GM12872 (cell line): Measurements from ENCODE around the gene TIPARP.

ENCODE experiments used
- TF ChIP-seq, protein P1 (sequence below): IDR thresholded peaks from 3 replicates; pipeline ENCODE4 v1.5.1; 2011; ENCODE audit warnings: low read depth, mild to moderate bottlenecking, low read length, moderate library complexity; ENCODE audit not compliant: insufficient read depth

The TIPARP gene

DNA sequence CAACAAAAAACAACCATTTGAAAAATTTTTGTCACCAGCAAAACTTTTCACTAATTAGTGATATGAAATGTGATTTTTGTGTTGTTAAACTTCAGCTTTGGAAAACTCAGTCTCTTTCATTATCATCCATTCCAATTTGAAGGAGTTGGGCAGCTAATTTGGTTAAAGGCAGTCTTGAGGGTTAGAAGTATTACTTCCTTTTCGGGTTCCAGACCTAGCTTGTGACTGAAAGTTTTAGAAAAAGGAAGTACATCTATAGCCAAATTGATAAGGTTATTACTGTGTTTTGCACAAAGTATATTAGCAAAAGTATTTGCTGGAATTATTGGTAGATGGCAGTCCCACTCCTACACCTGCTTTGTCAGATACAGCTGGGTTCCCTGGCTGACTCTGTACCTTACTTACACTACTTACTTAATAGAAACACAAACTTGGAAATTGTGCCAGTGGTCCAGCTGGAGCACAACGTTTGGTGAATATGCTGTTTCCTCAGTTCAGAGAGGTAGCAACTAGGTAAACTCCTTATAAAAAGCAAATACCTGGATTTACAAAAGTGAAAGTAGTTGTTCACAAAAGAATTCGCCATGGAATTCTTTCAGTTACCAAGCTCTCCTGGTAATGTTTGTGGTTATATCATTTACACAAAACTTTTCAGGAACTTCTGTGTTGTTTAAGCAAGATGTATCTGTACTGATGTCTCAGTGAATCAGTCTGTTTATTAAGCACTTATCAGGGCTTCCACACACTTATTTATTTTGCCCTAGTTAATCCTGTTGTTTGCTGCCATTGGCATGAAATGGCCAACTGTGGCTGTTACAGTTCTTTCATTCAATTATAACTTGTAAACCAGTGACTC, 31.6 kb downstream of the TIPARP start:
- TF ChIP-seq, protein P1, sequence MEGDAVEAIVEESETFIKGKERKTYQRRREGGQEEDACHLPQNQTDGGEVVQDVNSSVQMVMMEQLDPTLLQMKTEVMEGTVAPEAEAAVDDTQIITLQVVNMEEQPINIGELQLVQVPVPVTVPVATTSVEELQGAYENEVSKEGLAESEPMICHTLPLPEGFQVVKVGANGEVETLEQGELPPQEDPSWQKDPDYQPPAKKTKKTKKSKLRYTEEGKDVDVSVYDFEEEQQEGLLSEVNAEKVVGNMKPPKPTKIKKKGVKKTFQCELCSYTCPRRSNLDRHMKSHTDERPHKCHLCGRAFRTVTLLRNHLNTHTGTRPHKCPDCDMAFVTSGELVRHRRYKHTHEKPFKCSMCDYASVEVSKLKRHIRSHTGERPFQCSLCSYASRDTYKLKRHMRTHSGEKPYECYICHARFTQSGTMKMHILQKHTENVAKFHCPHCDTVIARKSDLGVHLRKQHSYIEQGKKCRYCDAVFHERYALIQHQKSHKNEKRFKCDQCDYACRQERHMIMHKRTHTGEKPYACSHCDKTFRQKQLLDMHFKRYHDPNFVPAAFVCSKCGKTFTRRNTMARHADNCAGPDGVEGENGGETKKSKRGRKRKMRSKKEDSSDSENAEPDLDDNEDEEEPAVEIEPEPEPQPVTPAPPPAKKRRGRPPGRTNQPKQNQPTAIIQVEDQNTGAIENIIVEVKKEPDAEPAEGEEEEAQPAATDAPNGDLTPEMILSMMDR = no peak

DNA sequence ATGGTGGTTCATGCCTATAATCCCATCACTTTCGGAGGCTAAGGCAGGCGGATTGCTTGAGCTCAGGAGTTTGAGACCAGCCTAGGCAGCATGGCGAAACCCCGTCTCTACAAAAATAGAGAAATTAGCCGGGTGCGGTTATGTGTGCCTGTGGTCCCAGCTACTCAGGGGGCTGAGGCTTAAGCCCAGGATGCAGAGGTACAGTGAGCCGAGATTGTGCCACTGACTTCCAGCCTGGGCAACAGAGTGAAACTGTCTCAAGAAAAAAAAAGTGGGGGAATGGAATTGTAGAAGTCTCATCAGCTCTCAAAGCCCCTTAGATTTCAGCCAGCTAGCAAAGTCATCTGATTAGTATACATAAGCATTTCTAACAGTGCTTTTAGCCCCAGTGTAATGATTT, 33.2 kb downstream of the TIPARP start:
- TF ChIP-seq, protein P1 = no peak

DNA sequence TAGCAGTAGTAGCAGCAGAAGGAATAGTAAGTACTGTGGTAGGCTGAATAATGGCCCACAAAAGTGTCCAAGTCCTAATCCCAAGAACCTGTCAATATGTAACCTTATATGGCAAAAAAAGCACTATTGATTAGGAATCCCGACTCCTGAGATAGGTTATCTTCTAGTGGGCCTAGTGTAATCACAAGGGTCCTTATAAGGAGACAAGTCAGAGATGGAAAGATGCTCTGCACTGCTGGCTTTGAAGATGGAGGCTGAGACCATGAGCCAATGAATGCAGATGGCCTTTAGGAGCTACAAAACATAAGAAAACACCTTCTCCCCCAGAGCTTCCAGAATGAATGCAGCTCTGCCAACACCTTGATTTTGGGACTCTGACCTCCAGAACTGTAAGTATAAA, 36.0 kb downstream of the TIPARP start:
- TF ChIP-seq, protein P1 = no peak

DNA sequence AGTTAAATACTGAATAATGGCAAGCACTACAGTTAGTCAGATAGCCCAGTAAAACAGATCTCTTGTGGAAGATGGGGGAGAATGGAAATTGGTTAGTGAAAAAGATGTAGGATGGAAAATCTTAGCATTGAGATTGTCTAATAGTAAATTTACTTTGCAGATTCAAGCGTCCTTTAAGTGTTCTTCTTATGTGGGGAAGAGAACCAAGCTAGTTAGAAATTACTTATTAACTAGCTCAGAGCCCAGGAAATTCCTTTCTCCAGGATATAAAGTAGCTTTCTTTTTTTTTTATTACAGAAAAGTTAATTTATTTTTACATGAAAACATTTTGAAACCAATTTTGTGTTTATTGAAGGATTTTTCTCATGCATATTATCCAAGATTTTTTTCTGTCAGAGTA, 36.7 kb downstream of the TIPARP start:
- TF ChIP-seq, protein P1 = no peak

DNA sequence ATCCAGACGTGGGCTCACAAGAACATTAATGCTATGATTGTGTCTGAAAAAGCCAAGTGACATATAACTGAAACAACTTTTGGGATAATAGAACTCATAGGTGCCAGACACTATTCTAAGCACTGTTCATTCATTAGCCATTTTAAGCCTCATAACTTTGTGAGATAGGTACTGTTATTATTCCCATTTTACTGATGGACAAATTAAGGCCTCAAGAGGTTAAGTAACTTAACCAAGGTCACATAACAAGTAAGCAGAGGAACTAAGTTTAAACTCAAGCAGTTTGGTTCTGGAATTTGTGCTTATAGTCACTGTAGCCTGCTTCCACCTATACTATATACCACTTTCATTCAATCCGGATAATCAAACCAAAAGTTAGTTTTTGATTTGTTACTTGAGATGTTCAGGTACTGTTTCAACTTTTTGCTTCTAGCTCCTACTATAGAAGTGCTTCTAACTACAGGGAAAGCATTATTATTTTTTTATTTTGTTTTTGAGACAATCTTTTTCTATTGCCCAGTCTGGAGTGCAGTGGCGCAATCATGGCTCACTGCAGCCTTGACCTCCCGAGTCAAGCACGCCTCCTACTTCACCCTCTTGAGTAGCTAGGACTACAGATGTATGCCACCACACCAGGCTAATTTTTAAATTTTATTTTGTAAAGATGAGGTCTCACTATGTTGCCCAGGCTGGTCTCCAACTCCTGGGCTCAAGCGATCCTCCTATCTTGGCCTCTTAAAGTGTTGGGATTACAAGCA, 41.9 kb downstream of the TIPARP start:
- TF ChIP-seq, protein P1 = no peak

DNA sequence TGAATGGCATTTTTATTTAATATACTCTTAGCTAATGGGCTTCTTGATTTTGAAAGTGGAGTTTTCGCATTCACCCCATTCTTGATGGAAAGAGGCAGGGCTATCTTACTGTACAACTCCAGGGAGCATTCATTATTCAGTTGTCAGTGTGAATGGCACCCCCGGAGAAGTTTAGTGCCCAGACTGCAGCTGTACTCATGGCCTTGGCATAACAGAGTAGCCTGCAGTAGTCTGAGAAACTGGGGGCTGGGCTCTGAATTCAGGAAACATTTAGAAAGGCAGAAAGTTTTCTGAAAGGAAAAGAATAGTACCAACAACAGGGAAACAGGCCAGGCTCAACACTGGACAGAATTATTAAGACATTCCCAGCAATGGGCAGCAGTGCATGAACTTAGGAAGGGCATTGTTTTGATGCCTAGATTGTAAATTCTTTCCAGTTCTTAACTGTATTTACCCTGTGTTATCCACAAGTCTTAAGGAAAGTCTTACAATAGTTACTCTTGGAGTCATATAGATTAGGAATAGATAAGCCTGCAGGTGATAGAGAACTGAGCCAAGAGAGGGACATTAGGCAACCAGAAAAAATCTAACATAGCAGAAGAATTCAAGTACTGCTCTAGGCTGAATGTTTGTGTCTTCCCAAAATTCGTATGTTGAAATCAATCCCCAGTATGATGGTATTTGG, 44.4 kb downstream of the TIPARP start:
- TF ChIP-seq, protein P1 = no peak

DNA sequence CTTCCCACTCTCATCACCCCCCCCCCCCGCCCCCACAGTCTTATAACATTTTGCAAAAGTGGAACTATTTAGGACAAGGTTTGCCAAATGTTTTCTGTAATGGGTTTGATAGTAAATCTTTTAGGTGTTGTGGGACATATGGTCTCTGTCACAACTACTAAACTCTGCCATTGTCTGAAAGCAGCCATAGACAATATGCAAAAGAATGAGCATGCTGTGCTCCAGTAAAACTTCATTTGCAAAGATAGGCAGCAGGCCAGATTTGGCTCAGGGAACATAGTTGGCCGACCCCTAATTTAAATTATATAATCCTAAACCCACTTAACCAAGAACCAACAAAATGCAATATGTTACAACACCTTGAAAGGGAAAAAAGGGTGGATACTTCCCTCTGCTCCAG, 46.4 kb downstream of the TIPARP start:
- TF ChIP-seq, protein P1 = no peak
